Fibroblast of lung (primary cell): ENCODE results near the gene OASL.

Experiments used
- CTCF ChIP-seq, 2 donors: IDR thresholded peaks in 1 of 2; conservative IDR thresholded peaks in 1 of 2; 1 replicate in 1 of 2; 2 replicates in 1 of 2; pipeline ENCODE4 v1.5.1; 2011 to 2012; ENCODE audit warnings: low read length in 2 of 2, control low read depth in 1 of 2, inconsistent platforms in 1 of 2, low read depth in 1 of 2, mild to moderate bottlenecking in 1 of 2
- EZH2 ChIP-seq: IDR thresholded peaks from 2 replicates; pipeline ENCODE4 v1.5.1; 2012; ENCODE audit warnings: low read length, control low read depth, mild to moderate bottlenecking; ENCODE audit errors: missing control alignments

- no peak for TF ChIP-seq CTCF (conservative IDR thresholded peaks at IDR 0.05 in 1 of 2, IDR thresholded peaks at IDR 0.05 in 1 of 2; ENCODE audit: low read depth in 1 of 2, low read length in 2 of 2)
- TF ChIP-seq EZH2 = no peak
Observed at GRCh38 chr12:121013715-121014114, 25.3 kb downstream of the OASL start.
